ENCODE measurements around the gene ARFGEF3. TPM values are rescaled to one million over a fixed set of nuclear protein-coding genes. Genes with fewer than 3 reads are reported as not detected.

The ARFGEF3 gene
- total RNA-seq, 3 donors from 2014 or later: 1.9 to 28.1 (median 22.0) TPM

DNA sequence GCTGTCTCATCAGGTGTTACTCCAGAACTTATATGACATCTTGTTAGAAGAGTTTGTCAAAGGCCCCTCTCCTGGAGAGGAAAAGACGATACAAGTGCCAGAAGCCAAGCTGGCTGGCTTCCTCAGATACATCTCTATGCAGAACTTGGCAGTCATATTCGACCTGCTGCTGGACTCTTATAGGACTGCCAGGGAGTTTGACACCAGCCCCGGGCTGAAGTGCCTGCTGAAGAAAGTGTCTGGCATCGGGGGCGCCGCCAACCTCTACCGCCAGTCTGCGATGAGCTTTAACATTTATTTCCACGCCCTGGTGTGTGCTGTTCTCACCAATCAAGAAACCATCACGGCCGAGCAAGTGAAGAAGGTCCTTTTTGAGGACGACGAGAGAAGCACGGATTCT, 172.3 kb downstream of the ARFGEF3 start:
- no peak overlapping the region for H3K4me3 ChIP-seq
- intact Hi-C loops (cut with DNase I; ENCODE audit: low total_unique reads): no loop called here

DNA sequence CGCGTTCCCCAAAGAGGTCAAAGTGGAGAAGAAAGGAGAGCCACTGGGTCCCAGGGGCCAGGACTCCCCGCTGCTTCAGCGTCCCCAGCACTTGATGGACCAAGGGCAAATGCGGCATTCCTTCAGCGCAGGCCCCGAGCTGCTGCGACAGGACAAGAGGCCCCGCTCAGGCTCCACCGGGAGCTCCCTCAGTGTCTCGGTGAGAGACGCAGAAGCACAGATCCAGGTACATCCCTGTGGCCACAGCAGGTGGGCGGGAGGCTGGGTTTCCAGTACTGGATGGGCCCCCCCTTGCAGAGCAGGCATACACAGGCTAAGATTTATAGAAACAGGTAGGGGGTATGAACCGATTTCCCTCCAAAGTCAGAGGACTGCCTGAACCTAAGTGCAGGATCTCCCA, 173.2 kb downstream of the ARFGEF3 start:
- Histone ChIP-seq H3K4me1 (no peaks in the 10 kb centered on the region), H3K36me3 (no peaks in the 10 kb centered on the region), H3K27ac (no peak overlapping the region), H3K27me3 (no peaks in the 10 kb centered on the region), H3K4me3 (no peak overlapping the region), H3K9me3 (no peaks in the 10 kb centered on the region)
- DNase-seq (ENCODE audit: low spot score in 2 of 2): no peak
- no peak for TF ChIP-seq POLR2AphosphoS5 (IDR thresholded peaks at IDR 0.05)
- TF ChIP-seq, protein P1, sequence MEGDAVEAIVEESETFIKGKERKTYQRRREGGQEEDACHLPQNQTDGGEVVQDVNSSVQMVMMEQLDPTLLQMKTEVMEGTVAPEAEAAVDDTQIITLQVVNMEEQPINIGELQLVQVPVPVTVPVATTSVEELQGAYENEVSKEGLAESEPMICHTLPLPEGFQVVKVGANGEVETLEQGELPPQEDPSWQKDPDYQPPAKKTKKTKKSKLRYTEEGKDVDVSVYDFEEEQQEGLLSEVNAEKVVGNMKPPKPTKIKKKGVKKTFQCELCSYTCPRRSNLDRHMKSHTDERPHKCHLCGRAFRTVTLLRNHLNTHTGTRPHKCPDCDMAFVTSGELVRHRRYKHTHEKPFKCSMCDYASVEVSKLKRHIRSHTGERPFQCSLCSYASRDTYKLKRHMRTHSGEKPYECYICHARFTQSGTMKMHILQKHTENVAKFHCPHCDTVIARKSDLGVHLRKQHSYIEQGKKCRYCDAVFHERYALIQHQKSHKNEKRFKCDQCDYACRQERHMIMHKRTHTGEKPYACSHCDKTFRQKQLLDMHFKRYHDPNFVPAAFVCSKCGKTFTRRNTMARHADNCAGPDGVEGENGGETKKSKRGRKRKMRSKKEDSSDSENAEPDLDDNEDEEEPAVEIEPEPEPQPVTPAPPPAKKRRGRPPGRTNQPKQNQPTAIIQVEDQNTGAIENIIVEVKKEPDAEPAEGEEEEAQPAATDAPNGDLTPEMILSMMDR (IDR thresholded peaks at IDR 0.05): no peak
- no peak for TF ChIP-seq POLR2A (IDR thresholded peaks at IDR 0.05)
- intact Hi-C loops (cut with DNase I; ENCODE audit: low total_unique reads): no loop called here

More for the DNA sequence above, 172.3 kb downstream of the ARFGEF3 start:
- Histone ChIP-seq H3K27me3 (no peaks in the 10 kb centered on the region), H3K4me1 (no peaks in the 10 kb centered on the region), H3K36me3 (no peaks in the 10 kb centered on the region), H3K27ac (no peak overlapping the region), H3K9me3 (no peaks in the 10 kb centered on the region)
- no peak for DNase-seq (ENCODE audit: low spot score in 2 of 2)
- TF ChIP-seq POLR2A (IDR thresholded peaks at IDR 0.05): no peak
- TF ChIP-seq POLR2AphosphoS5 (IDR thresholded peaks at IDR 0.05): no peak
- TF ChIP-seq, protein P1 (IDR thresholded peaks at IDR 0.05): no peak

DNA sequence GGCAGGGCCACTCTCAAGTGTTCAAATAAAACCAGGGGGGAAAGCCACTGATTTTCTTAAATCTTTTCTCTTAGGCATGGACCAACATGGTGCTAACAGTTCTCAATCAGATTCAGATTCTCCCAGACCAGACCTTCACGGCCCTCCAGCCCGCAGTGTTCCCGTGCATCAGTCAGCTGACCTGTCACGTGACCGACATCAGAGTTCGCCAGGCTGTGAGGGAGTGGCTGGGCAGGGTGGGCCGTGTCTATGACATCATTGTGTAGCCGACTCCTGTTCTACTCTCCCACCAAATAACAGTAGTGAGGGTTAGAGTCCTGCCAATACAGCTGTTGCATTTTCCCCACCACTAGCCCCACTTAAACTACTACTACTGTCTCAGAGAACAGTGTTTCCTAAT, 174.5 kb downstream of the ARFGEF3 start:
- H3K4me1 ChIP-seq: no peaks in the 10 kb centered on the region
- TF ChIP-seq, protein P1 (IDR thresholded peaks at IDR 0.05): no peak
- TF ChIP-seq POLR2AphosphoS5 (IDR thresholded peaks at IDR 0.05) (no peak), POLR2A (IDR thresholded peaks at IDR 0.05) (no peak)
- no peaks in the 10 kb centered on the region for H3K9me3 ChIP-seq
- no peak overlapping the region for H3K4me3 ChIP-seq
- H3K36me3 ChIP-seq: no peaks in the 10 kb centered on the region
- intact Hi-C loops (cut with DNase I; ENCODE audit: low total_unique reads): no loop called here
- no peak for DNase-seq (ENCODE audit: low spot score in 2 of 2)
- H3K27me3 ChIP-seq: no peaks in the 10 kb centered on the region
- no peak overlapping the region for H3K27ac ChIP-seq

DNA sequence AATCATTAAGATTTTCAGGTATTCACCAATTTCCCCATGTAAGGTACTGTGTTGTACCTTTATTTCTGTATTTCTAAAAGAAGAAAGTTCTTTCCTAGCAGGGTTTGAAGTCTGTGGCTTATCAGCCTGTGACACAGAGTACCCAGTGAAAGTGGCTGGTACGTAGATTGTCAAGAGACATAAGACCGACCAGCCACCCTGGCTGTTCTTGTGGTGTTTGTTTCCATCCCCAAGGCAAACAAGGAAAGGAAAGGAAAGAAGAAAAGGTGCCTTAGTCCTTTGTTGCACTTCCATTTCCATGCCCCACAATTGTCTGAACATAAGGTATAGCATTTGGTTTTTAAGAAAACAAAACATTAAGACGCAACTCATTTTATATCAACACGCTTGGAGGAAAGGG, 175.3 kb downstream of the ARFGEF3 start:
- Histone ChIP-seq H3K4me1 (no peaks in the 10 kb centered on the region), H3K27me3 (no peaks in the 10 kb centered on the region), H3K9me3 (no peaks in the 10 kb centered on the region), H3K27ac (no peak overlapping the region), H3K4me3 (no peak overlapping the region), H3K36me3 (no peaks in the 10 kb centered on the region)
- no peak for DNase-seq (ENCODE audit: low spot score in 2 of 2)
- intact Hi-C loops (cut with DNase I; ENCODE audit: low total_unique reads): no loop called here
- TF ChIP-seq, protein P1 (IDR thresholded peaks at IDR 0.05): no peak
- TF ChIP-seq POLR2AphosphoS5 (IDR thresholded peaks at IDR 0.05) (no peak), POLR2A (IDR thresholded peaks at IDR 0.05) (no peak)

DNA sequence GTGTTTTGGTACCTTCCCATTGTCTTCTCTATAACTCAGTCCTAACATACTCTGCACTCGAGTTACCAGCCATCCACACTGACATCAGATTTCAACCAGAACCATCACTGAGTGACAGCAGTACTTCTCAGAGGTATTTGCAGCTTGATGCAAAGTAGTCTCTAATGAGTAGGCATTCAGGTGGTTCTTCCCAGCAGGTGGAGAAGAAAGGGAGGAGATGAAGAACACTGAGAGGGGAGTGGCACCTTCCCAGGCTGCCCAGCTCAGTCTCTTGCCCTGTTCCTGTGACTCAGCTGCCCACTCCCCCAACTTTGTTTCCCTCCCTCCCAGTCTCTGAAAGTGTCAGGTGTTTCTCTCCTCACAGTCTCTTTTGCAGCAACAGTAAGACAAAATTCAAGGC, 177.3 kb downstream of the ARFGEF3 start:
- H3K27me3 ChIP-seq: no peaks in the 10 kb centered on the region
- DNase-seq (ENCODE audit: low spot score in 2 of 2): no peak
- intact Hi-C loops (cut with DNase I; ENCODE audit: low total_unique reads): no loop called here
- no peaks in the 10 kb centered on the region for H3K36me3 ChIP-seq
- no peaks in the 10 kb centered on the region for H3K4me1 ChIP-seq
- TF ChIP-seq, protein P1 (IDR thresholded peaks at IDR 0.05): no peak
- TF ChIP-seq POLR2A (IDR thresholded peaks at IDR 0.05): no peak
- TF ChIP-seq POLR2AphosphoS5 (IDR thresholded peaks at IDR 0.05): no peak
- H3K9me3 ChIP-seq: no peaks in the 10 kb centered on the region
- no peak overlapping the region for H3K4me3 ChIP-seq
- no peak overlapping the region for H3K27ac ChIP-seq

All from breast epithelium (tissue), 4 donors.